Endodermal cell (in vitro differentiated cells): Measurements from ENCODE around the gene FAT1. TPM values are rescaled to one million over a fixed set of nuclear protein-coding genes. Genes with fewer than 3 reads are reported as not detected.

Source experiments
- DNase-seq: peaks from one replicate; pipeline ENCODE4 v3.0.0-alpha.2; 2017
- H3K27ac ChIP-seq: 2 replicates; pipeline ENCODE4 v1.5.1; 2013; ENCODE audit warnings: mild to moderate bottlenecking, low read depth, low read length, moderate library complexity
- H3K27me3 ChIP-seq: 2 replicates; pipeline ENCODE4 v1.6.1; 2013; ENCODE audit warnings: mild to moderate bottlenecking, low read length, moderate library complexity; ENCODE audit not compliant: insufficient read depth, control insufficient read depth, poor library complexity, severe bottlenecking
- H3K36me3 ChIP-seq: 2 replicates; pipeline ENCODE4 v1.7.0; 2013; ENCODE audit warnings: mild to moderate bottlenecking, low read length, moderate library complexity; ENCODE audit not compliant: control insufficient read depth, insufficient read depth
- H3K4me1 ChIP-seq: one replicate; pipeline ENCODE4 v1.7.0; 2013; ENCODE audit warnings: low read length; ENCODE audit not compliant: control insufficient read depth, insufficient read depth
- H3K4me3 ChIP-seq: 2 replicates; pipeline ENCODE4 v1.5.1; 2013; ENCODE audit warnings: mild to moderate bottlenecking, low read length, moderate library complexity
- H3K9ac ChIP-seq: 2 replicates; pipeline ENCODE4 v1.6.1; 2013; ENCODE audit warnings: mild to moderate bottlenecking, low read length, moderate library complexity; ENCODE audit not compliant: poor library complexity, severe bottlenecking; ENCODE audit errors: extremely low read depth
- H3K9me3 ChIP-seq: 2 replicates; pipeline ENCODE4 v1.6.1; 2013; ENCODE audit warnings: mild to moderate bottlenecking, low read length, moderate library complexity; ENCODE audit not compliant: control insufficient read depth
- H3K27ac Mint-ChIP-seq: 2 replicates; pipeline ENCODE4 v1.8.0; 2020; ENCODE audit warnings: mixed read lengths
- H3K27me3 Mint-ChIP-seq: 2 replicates; pipeline ENCODE4 v1.8.0; 2021; ENCODE audit warnings: mild to moderate bottlenecking, mixed read lengths; ENCODE audit not compliant: insufficient read depth
- H3K36me3 Mint-ChIP-seq: 2 replicates; pipeline ENCODE4 v1.8.0; 2020; ENCODE audit warnings: low read depth, mixed read lengths
- H3K4me1 Mint-ChIP-seq: 2 replicates; pipeline ENCODE4 v1.8.0; 2020; ENCODE audit warnings: mixed read lengths
- H3K4me3 Mint-ChIP-seq: 2 replicates; pipeline ENCODE4 v1.8.0; 2020; ENCODE audit warnings: mild to moderate bottlenecking, moderate library complexity, mixed read lengths
- H3K9me3 Mint-ChIP-seq: 2 replicates; pipeline ENCODE4 v1.8.0; 2020; ENCODE audit warnings: mild to moderate bottlenecking, mixed read lengths
- WGBS, 2 experiments: methylation state at CpG; one replicate each; pipeline versions ENCODE4 v1.1.5 to v1.1.7; 2013; ENCODE audit warnings: missing lambda C conversion rate in 2 of 2, mixed read lengths in 1 of 2; ENCODE audit not compliant: insufficient coverage in 1 of 2, insufficient read length in 1 of 2; 5-methylcytosine and 5-hydroxymethylcytosine counted together
- total RNA-seq, 2 donors: library from RNA; stranded (reverse); fragmentation: NEBNext Ultra II Directional in 1 of 2; extraction: Animal tissue kit (Norgen Biotek cat#: 25700) in 1 of 2; gene quantifications; 2 replicates in 1 of 2; 3 replicates in 1 of 2; pipeline ENCODE4 v1.2.1, GENCODE V29; 2021
- TF ChIP-seq, protein P1 (sequence below): fragments of 200-600 bp; sonication (generic); conservative IDR thresholded peaks from 2 replicates; pipeline ENCODE4 v1.5.0; 2021; ENCODE audit warnings: antibody characterized with exemption, mild to moderate bottlenecking

Gene FAT1
- total RNA-seq, 2 donors from 2014 or later, result 66.6 to 77.8 TPM

DNA sequence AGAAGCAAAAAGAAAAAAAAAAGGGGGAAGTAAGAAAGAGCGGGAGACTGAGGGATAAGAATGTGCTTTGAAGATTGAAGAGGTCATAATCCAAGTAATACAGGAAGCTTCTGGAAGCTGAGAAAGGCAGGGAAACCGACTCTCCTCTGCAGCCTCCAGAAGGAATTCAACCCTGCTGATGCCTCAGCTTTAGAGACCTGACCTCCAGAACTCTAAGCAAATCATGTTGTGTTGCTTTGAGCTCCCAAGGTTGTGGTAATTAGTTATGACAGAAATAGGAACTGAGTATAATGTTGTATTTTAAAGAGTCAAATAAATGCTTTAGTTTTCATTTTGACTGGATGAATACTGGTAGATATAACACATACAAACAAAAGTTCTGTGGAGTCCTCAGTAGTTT lies 48.0 kb upstream of the FAT1 start:
- H3K27me3 ChIP-seq, result no peaks in the 10 kb centered on the region
- H3K27me3 Mint-ChIP-seq, result peaks cover 2% of the 10 kb centered on the region
- H3K4me1 Mint-ChIP-seq, result no peaks in the 10 kb centered on the region
- no peak overlapping the region for H3K9ac ChIP-seq
- H3K9me3 Mint-ChIP-seq, result no peaks in the 10 kb centered on the region
- no peak overlapping the region for H3K27ac Mint-ChIP-seq
- no peak for DNase-seq
- no peaks in the 10 kb centered on the region for H3K4me1 ChIP-seq
- no peak overlapping the region for H3K4me3 ChIP-seq
- 80 to 87% methylated on average over 2 of the region's 2 CpGs for WGBS, 2 experiments
- H3K36me3 ChIP-seq, result no peaks in the 10 kb centered on the region
- no peaks in the 10 kb centered on the region for H3K9me3 ChIP-seq
- H3K4me3 Mint-ChIP-seq, result no peak overlapping the region
- H3K36me3 Mint-ChIP-seq, result no peaks in the 10 kb centered on the region
- TF ChIP-seq, protein P1, sequence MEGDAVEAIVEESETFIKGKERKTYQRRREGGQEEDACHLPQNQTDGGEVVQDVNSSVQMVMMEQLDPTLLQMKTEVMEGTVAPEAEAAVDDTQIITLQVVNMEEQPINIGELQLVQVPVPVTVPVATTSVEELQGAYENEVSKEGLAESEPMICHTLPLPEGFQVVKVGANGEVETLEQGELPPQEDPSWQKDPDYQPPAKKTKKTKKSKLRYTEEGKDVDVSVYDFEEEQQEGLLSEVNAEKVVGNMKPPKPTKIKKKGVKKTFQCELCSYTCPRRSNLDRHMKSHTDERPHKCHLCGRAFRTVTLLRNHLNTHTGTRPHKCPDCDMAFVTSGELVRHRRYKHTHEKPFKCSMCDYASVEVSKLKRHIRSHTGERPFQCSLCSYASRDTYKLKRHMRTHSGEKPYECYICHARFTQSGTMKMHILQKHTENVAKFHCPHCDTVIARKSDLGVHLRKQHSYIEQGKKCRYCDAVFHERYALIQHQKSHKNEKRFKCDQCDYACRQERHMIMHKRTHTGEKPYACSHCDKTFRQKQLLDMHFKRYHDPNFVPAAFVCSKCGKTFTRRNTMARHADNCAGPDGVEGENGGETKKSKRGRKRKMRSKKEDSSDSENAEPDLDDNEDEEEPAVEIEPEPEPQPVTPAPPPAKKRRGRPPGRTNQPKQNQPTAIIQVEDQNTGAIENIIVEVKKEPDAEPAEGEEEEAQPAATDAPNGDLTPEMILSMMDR, result no peak
- H3K27ac ChIP-seq, result no peak overlapping the region

DNA sequence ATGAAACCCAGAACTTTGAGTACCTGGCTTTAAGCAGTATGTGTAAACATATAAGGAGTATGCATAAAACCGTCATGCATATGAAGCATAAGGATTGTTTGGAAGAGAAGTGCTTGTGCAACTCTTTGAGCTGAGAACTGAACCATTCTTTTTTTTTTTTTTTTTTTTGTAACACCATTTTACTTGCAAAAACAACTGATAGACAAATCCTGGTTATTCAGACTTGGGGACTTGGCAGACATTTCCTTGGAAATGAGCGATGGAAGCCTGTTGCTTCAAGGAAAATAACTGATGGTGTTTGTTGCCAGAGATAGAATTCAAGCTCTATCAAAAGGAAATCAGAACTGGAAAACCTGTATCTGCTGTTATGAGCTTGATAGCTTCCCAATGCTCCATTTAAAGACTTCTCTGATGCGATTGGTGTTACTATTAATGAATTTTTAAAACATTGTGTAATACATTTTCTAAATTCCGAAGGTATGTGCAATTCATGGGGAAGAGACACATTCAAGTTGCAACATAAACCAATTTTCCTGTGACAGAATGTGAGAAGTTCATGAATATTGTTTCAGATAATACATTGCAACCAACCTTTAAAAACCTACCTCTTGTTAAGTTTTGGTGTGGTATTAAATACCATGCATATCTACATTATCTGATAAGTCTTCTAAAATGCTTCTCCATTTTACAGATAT lies 47.0 kb upstream of the FAT1 start:
- H3K27ac ChIP-seq, result no peak overlapping the region
- Mint-ChIP-seq H3K36me3 (no peaks in the 10 kb centered on the region), H3K4me1 (peaks cover 4% of the 10 kb centered on the region), H3K9me3 (no peaks in the 10 kb centered on the region), H3K27me3 (peaks cover 2% of the 10 kb centered on the region), H3K27ac (no peak overlapping the region), H3K4me3 (no peak overlapping the region)
- H3K4me3 ChIP-seq, result no peak overlapping the region
- no peak for DNase-seq
- no peak overlapping the region for H3K9ac ChIP-seq
- TF ChIP-seq, protein P1, result no peak
- no peaks in the 10 kb centered on the region for H3K9me3 ChIP-seq
- no peaks in the 10 kb centered on the region for H3K36me3 ChIP-seq
- no peaks in the 10 kb centered on the region for H3K27me3 ChIP-seq
- WGBS, 2 experiments, result 83 to 94% methylated on average over 2 to 4 of the region's 4 CpGs
- H3K4me1 ChIP-seq, result no peaks in the 10 kb centered on the region

DNA sequence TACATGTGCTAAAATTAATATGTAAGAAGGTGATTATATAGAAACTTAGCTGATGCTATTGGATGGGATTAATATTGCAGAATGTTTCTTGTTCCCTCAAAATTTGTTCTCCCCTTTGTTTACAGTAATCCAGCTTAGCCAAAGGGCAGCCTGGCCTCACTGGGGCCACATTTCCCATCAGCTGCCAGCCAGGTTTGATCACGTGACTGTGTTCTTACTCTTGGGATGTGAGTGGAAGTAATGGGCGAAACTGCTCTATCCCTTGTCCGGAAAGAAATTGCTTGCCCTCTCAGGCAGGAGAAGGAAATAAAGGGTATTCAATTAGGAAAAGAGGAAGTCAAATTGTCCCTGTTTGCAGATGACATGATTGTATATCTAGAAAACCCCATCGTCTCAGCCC lies 44.1 kb upstream of the FAT1 start:
- Histone ChIP-seq H3K9me3 (no peaks in the 10 kb centered on the region), H3K36me3 (no peaks in the 10 kb centered on the region), H3K4me3 (no peak overlapping the region), H3K27me3 (no peaks in the 10 kb centered on the region), H3K9ac (no peak overlapping the region), H3K4me1 (no peaks in the 10 kb centered on the region), H3K27ac (no peak overlapping the region)
- H3K4me3 Mint-ChIP-seq, result no peak overlapping the region
- H3K36me3 Mint-ChIP-seq, result no peaks in the 10 kb centered on the region
- H3K27ac Mint-ChIP-seq, result no peak overlapping the region
- no peaks in the 10 kb centered on the region for H3K9me3 Mint-ChIP-seq
- DNase-seq, result no peak
- TF ChIP-seq, protein P1, result no peak
- 98 to 100% methylated on average over 2 to 3 of the region's 4 CpGs for WGBS, 2 experiments
- H3K4me1 Mint-ChIP-seq, result peaks cover 6% of the 10 kb centered on the region
- peaks cover 2% of the 10 kb centered on the region for H3K27me3 Mint-ChIP-seq
